ENCODE data around the gene CACUL1.
"Not testable (repeated sequence)": the region's sequence is repeated elsewhere in the genome, so short reads cannot be mapped to it uniquely, and the experiment has no call there.

CACUL1 gene

DNA sequence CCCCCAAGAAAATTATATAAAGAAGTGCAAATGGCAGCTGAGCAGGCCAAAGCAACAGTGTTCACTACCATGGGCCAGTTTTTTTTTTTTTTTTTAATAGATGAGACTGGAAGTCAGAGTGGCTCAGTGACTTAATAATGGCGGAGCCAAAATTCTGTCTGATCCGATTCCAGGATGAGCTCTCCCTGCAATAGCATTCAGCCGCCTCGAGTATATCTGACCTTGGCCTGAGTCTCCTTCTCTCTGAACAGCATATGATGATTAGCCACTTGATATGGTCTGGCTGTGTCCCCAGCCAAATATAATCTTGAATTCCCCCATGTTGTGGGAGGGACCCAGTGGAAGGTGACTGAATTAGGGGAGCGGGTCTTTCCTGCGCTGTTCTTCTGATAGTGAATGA, 82.6 kb downstream of the CACUL1 start (continued):
- TF ChIP-seq, protein P1, sequence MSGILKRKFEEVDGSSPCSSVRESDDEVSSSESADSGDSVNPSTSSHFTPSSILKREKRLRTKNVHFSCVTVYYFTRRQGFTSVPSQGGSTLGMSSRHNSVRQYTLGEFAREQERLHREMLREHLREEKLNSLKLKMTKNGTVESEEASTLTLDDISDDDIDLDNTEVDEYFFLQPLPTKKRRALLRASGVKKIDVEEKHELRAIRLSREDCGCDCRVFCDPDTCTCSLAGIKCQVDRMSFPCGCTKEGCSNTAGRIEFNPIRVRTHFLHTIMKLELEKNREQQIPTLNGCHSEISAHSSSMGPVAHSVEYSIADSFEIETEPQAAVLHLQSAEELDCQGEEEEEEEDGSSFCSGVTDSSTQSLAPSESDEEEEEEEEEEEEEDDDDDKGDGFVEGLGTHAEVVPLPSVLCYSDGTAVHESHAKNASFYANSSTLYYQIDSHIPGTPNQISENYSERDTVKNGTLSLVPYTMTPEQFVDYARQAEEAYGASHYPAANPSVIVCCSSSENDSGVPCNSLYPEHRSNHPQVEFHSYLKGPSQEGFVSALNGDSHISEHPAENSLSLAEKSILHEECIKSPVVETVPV (CRISPR knock-in tag; IDR thresholded peaks at IDR 0.05) = no peak
- no peak for TF ChIP-seq TCF4 (CRISPR knock-in tag; IDR thresholded peaks at IDR 0.05; ENCODE audit: borderline replicate concordance)
- no peak for TF ChIP-seq OSR1 (CRISPR knock-in tag; IDR thresholded peaks at IDR 0.05)
- TF ChIP-seq ZC3H10 (CRISPR knock-in tag; IDR thresholded peaks at IDR 0.05) = no peak
- TF ChIP-seq ESRRG (CRISPR knock-in tag; IDR thresholded peaks at IDR 0.05) = no peak
- TF ChIP-seq ISL1 (CRISPR knock-in tag; IDR thresholded peaks at IDR 0.05) = no peak
- TF ChIP-seq PATZ1 (CRISPR knock-in tag; IDR thresholded peaks at IDR 0.05; ENCODE audit: borderline replicate concordance) = no peak
- TF ChIP-seq PPARA (CRISPR knock-in tag; IDR thresholded peaks at IDR 0.05; ENCODE audit: borderline replicate concordance) = no peak
- TF ChIP-seq POU6F1 (CRISPR knock-in tag; IDR thresholded peaks at IDR 0.05; ENCODE audit: borderline replicate concordance, low read depth) = no peak

DNA sequence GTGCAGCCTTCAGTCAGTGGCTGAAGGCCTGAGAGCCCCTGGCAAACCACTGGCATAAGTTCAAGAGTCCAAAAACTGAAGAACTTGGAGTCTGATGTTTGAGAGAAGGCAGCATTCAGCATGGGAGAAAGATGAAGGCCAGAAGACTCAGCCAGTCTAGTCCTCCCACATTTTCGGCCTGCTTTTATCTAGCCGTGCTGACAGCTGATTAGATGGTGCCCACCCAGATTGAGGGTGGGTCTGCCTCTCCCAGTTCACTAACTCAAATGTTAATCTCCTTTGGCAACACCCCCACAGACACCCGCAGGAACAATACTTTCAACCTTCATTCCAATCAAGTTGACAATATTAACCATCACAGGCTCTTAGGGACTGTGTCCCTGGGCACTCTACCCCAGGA, 83.5 kb downstream of the CACUL1 start:
- ATAC-seq = not testable (repeated sequence)

DNA sequence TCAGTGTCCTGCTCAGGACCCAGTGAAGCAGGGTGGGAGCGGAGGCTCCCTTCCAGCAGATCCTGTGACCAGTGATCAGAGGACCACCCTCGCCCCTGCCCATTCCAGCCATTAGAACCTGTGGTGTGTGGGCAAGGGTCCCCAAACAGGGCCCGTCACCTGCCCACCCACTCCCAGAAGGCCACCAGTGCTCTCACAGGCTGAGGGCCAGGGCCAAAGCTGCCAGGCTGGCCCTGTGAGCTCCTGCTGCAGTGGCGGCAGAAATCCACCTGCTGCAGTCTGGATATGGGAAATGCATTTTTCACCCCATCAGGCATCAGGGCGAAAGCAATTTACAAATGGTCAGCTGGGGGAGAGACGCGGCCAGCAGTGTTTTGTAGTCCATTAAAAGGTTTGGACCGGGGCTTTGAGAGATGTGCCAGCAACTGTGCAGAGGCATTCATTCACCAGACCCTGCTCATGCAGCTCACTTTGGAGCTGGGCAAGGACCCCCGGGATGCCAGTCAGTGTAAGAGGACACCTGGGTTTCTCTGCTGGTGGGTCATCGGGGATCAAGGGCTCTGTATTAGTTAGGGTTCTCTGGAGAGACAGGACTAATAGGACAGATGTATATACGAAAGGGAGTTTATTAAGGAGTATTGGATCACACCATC, 84.2 kb downstream of the CACUL1 start:
- ATAC-seq = no peak
- no peak for TF ChIP-seq TOX (CRISPR knock-in tag; IDR thresholded peaks at IDR 0.05; ENCODE audit: borderline replicate concordance)
- TF ChIP-seq, protein P2, sequence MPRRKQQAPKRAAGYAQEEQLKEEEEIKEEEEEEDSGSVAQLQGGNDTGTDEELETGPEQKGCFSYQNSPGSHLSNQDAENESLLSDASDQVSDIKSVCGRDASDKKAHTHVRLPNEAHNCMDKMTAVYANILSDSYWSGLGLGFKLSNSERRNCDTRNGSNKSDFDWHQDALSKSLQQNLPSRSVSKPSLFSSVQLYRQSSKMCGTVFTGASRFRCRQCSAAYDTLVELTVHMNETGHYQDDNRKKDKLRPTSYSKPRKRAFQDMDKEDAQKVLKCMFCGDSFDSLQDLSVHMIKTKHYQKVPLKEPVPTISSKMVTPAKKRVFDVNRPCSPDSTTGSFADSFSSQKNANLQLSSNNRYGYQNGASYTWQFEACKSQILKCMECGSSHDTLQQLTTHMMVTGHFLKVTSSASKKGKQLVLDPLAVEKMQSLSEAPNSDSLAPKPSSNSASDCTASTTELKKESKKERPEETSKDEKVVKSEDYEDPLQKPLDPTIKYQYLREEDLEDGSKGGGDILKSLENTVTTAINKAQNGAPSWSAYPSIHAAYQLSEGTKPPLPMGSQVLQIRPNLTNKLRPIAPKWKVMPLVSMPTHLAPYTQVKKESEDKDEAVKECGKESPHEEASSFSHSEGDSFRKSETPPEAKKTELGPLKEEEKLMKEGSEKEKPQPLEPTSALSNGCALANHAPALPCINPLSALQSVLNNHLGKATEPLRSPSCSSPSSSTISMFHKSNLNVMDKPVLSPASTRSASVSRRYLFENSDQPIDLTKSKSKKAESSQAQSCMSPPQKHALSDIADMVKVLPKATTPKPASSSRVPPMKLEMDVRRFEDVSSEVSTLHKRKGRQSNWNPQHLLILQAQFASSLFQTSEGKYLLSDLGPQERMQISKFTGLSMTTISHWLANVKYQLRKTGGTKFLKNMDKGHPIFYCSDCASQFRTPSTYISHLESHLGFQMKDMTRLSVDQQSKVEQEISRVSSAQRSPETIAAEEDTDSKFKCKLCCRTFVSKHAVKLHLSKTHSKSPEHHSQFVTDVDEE (CRISPR knock-in tag; IDR thresholded peaks at IDR 0.05) = no peak
- TF ChIP-seq SNAI2 (CRISPR knock-in tag; IDR thresholded peaks at IDR 0.05) = no peak
- TF ChIP-seq ZFP30 (CRISPR knock-in tag; IDR thresholded peaks at IDR 0.05) = no peak
- no peak for TF ChIP-seq ZNF8 (CRISPR knock-in tag; IDR thresholded peaks at IDR 0.05)
- no peak for TF ChIP-seq TCF4 (CRISPR knock-in tag; IDR thresholded peaks at IDR 0.05; ENCODE audit: borderline replicate concordance)
- no peak for TF ChIP-seq RARB (CRISPR knock-in tag; IDR thresholded peaks at IDR 0.05)
- TF ChIP-seq, protein P3, sequence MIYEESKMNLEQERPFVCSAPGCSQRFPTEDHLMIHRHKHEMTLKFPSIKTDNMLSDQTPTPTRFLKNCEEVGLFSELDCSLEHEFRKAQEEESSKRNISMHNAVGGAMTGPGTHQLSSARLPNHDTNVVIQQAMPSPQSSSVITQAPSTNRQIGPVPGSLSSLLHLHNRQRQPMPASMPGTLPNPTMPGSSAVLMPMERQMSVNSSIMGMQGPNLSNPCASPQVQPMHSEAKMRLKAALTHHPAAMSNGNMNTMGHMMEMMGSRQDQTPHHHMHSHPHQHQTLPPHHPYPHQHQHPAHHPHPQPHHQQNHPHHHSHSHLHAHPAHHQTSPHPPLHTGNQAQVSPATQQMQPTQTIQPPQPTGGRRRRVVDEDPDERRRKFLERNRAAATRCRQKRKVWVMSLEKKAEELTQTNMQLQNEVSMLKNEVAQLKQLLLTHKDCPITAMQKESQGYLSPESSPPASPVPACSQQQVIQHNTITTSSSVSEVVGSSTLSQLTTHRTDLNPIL (CRISPR knock-in tag; IDR thresholded peaks at IDR 0.05; ENCODE audit: low read depth) = no peak
- TF ChIP-seq ZFP3 (CRISPR knock-in tag; IDR thresholded peaks at IDR 0.05) = no peak
- TF ChIP-seq BACH2 (CRISPR knock-in tag; IDR thresholded peaks at IDR 0.05; ENCODE audit: borderline replicate concordance) = no peak
- TF ChIP-seq POU6F1 (CRISPR knock-in tag; IDR thresholded peaks at IDR 0.05; ENCODE audit: borderline replicate concordance, low read depth) = no peak
- TF ChIP-seq PPARA (CRISPR knock-in tag; IDR thresholded peaks at IDR 0.05; ENCODE audit: borderline replicate concordance) = no peak
- TF ChIP-seq GLIS3 (CRISPR knock-in tag; IDR thresholded peaks at IDR 0.05) = no peak
